OCI-LY7 (cell line): Measurements from ENCODE around the gene DOK4. TPM values are rescaled to one million over a fixed set of nuclear protein-coding genes. Genes with fewer than 3 reads are reported as not detected.

Experiments
- BruUV-seq: library from RNA; stranded (reverse); fragments of 400-500 nt; replicated peaks from 2 replicates; lab custom pipeline; 2021; lab: Mats Ljungman, UMichigan
- CTCF ChIA-PET: fragments of 300-600 bp; sonication (Branson Sonifier 250); formaldehyde crosslinking; loops from one replicate; lab custom pipeline; 2022; ENCODE audit warnings: antibody characterized with exemption; ENCODE audit not compliant: unreplicated experiment; lab: Charles Lee
- POLR2A ChIA-PET: fragments of 300-600 bp; sonication (Branson Sonifier 250); formaldehyde crosslinking; loops from one replicate; lab custom pipeline; 2022; ENCODE audit warnings: antibody characterized with exemption; lab: Charles Lee
- DNase-seq: peaks from one replicate; pipeline ENCODE4 v3.0.0-alpha.2; 2015; ENCODE audit warnings: low spot score
- H2AFZ ChIP-seq: fragments of 200-600 bp; sonication (generic), shearing (Covaris generic); 2 replicates; pipeline ENCODE4 v1.6.1; 2014; ENCODE audit warnings: mild to moderate bottlenecking, antibody characterized with exemption, low read length, moderate library complexity
- H3K27ac ChIP-seq: fragments of 200-600 bp; sonication (generic); 2 replicates; pipeline ENCODE4 v1.5.1; 2014; ENCODE audit warnings: mixed run types, low read depth, mild to moderate bottlenecking, moderate library complexity, low read length, inconsistent platforms; ENCODE audit not compliant: poor library complexity, severe bottlenecking
- H3K36me3 ChIP-seq: fragments of 200-600 bp; sonication (generic); 2 replicates; pipeline ENCODE4 v1.6.1; 2014; ENCODE audit warnings: mild to moderate bottlenecking, antibody characterized with exemption, low read length, moderate library complexity, mixed read lengths; ENCODE audit not compliant: insufficient read depth
- H3K4me1 ChIP-seq: fragments of 200-600 bp; sonication (generic); 2 replicates; pipeline ENCODE4 v1.5.1; 2014; ENCODE audit warnings: mild to moderate bottlenecking, low read length; ENCODE audit not compliant: insufficient read depth, poor library complexity, severe bottlenecking
- H3K4me2 ChIP-seq: fragments of 200-600 bp; sonication (generic); 2 replicates; pipeline ENCODE4 v1.6.1; 2014; ENCODE audit warnings: mild to moderate bottlenecking, low read length
- H3K4me3 ChIP-seq: fragments of 200-600 bp; sonication (generic); 2 replicates; pipeline ENCODE4 v1.5.1; 2014; ENCODE audit warnings: mild to moderate bottlenecking, low read depth, low read length; ENCODE audit not compliant: poor library complexity, severe bottlenecking
- H3K79me2 ChIP-seq: fragments of 200-600 bp; sonication (generic); 2 replicates; pipeline ENCODE4 v1.6.1; 2016; ENCODE audit warnings: low read depth, mild to moderate bottlenecking, low read length, moderate library complexity, mixed read lengths; ENCODE audit not compliant: insufficient read depth
- H3K9me2 ChIP-seq: fragments of 200-600 bp; sonication (generic); 2 replicates; pipeline ENCODE4 v1.6.1; 2016; ENCODE audit warnings: mild to moderate bottlenecking, low read length, mixed read lengths; ENCODE audit not compliant: insufficient read depth
- H3K9me3 ChIP-seq: fragments of 200-600 bp; sonication (generic); 2 replicates; pipeline ENCODE4 v1.6.1; 2014; ENCODE audit warnings: mild to moderate bottlenecking, mixed run types, low read length, mixed read lengths
- H4K20me1 ChIP-seq: fragments of 200-600 bp; sonication (generic); 2 replicates; pipeline ENCODE4 v1.6.1; 2014; ENCODE audit warnings: mild to moderate bottlenecking, antibody characterized with exemption, low read length, moderate library complexity, mixed read lengths; ENCODE audit not compliant: insufficient read depth
- CTCF ChIP-seq: fragments of 200-600 bp; sonication (generic); conservative IDR thresholded peaks from 2 replicates; pipeline ENCODE4 v1.5.1; 2014; ENCODE audit warnings: mild to moderate bottlenecking, antibody characterized with exemption, low read length, moderate library complexity, mixed read lengths
- EZH2phosphoT487 ChIP-seq: fragments of 200-600 bp; sonication (generic); IDR thresholded peaks from 2 replicates; pipeline ENCODE4 v1.6.1; 2018; ENCODE audit warnings: low read depth, borderline replicate concordance, mild to moderate bottlenecking, mixed run types, antibody characterized with exemption, low read length, moderate library complexity, mixed read lengths
- intact Hi-C: fragments of 100-400 bp; cut with micrococcal nuclease; formaldehyde crosslinking; loops from one replicate; pipeline ENCODE4 v1.10.0; 2022; ENCODE audit not compliant: unreplicated experiment
- total RNA-seq, 2 experiments: library from RNA; depleted of rRNA in 1 of 2; stranded (reverse); fragments of >200 nt in 1 of 2; shearing (Covaris generic) in 1 of 2; gene quantifications; 2 replicates each; pipeline ENCODE4 v1.2.3, GENCODE V29; 2014 to 2022

The DOK4 gene
- total RNA-seq, 2 experiments from 2014 or later, result 0.09 to 1.0 TPM

GRCh38 chr16:57479205-57479975 is 6.9 kb downstream of the DOK4 start:
- H3K27ac ChIP-seq, result no peak overlapping the region
- peaks cover 21% of the 10 kb centered on the region for H3K4me1 ChIP-seq
- no peaks in the 10 kb centered on the region for H3K9me3 ChIP-seq
- TF ChIP-seq CTCF, result no peak
- no peak for TF ChIP-seq EZH2phosphoT487
- no peak for DNase-seq
- no TSS peak for BruUV-seq
- H4K20me1 ChIP-seq, result no peaks in the 10 kb centered on the region
- ChIA-PET CTCF (no interaction called here), POLR2A (interaction anchor here (1.0 kb wide), 1 partner anchor 14 kb away, joined by 3 read pairs; no protein-coding TSS in a partner anchor)
- no peak overlapping the region for H2AFZ ChIP-seq
- H3K4me3 ChIP-seq, result no peak overlapping the region
- H3K79me2 ChIP-seq, result no peaks in the 10 kb centered on the region
- H3K4me2 ChIP-seq, result no peak overlapping the region
- intact Hi-C loops, result loop anchor here (5.0 kb wide), 1 partner anchor 38 kb away; no protein-coding TSS in a partner anchor
- H3K9me2 ChIP-seq, result no peaks in the 10 kb centered on the region
- H3K36me3 ChIP-seq, result no peaks in the 10 kb centered on the region

- H3K9me2 ChIP-seq, result no peaks in the 10 kb centered on the region
- no peak for DNase-seq
- no peak overlapping the region for H3K27ac ChIP-seq
- intact Hi-C loops, result loop anchor here (5.0 kb wide), 1 partner anchor 39 kb away; no protein-coding TSS in a partner anchor
- H3K36me3 ChIP-seq, result no peaks in the 10 kb centered on the region
- no peak overlapping the region for H3K4me2 ChIP-seq
- H3K4me3 ChIP-seq, result no peak overlapping the region
- H2AFZ ChIP-seq, result no peak overlapping the region
- no peaks in the 10 kb centered on the region for H3K79me2 ChIP-seq
- no peaks in the 10 kb centered on the region for H4K20me1 ChIP-seq
- BruUV-seq, result no TSS peak
- H3K4me1 ChIP-seq, result peaks cover 21% of the 10 kb centered on the region
- ChIA-PET CTCF (no interaction called here), POLR2A (interaction anchor here (1.0 kb wide), 1 partner anchor 14 kb away, joined by 3 read pairs; no protein-coding TSS in a partner anchor)
- TF ChIP-seq CTCF (no peak), EZH2phosphoT487 (no peak)
- H3K9me3 ChIP-seq, result no peaks in the 10 kb centered on the region
These were observed 7.7 kb downstream of the DOK4 start for GRCh38 chr16:57478396-57479204.
